Measurements from ENCODE around the gene CHI3L2. TPM values are rescaled to one million over a fixed set of nuclear protein-coding genes. Genes with fewer than 3 reads are reported as not detected.
A peak's percentile ranks its signal among the peaks of the same experiment; 100 is the strongest.

Gene CHI3L2
- total RNA-seq, 1 donor from 2014 or later = 50.3 TPM

DNA sequence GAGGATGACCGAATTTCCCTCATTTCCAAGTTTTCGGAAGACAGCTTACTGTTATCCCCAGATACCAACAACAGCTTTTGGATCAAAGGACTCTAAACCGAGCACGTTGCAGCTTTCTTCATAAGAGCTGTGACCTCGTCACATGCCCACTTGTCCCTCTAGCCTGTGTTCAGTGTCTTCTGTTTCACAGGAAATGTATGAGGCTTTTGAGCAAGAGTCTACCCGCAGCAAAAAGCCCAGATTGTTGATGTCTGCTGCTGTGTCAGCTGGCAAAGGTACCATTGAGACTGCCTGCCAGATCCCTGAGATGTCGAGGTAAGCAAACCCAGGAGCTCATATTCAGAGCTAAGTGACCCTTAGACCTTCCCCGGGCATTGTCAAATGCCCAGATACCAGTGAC is 24.1 kb downstream of the CHI3L2 start:
- Histone ChIP-seq H3K27me3 (no peaks in the 10 kb centered on the region), H3K4me3 (no peak overlapping the region), H3K9me3 (no peaks in the 10 kb centered on the region), H3K27ac (no peak overlapping the region), H3K36me3 (no peaks in the 10 kb centered on the region), H3K4me1 (no peaks in the 10 kb centered on the region)
- DNase-seq (no peak), ATAC-seq (no peak)
- intact Hi-C loops (cut with DNase I) = no loop called here
- TF ChIP-seq, protein P1, sequence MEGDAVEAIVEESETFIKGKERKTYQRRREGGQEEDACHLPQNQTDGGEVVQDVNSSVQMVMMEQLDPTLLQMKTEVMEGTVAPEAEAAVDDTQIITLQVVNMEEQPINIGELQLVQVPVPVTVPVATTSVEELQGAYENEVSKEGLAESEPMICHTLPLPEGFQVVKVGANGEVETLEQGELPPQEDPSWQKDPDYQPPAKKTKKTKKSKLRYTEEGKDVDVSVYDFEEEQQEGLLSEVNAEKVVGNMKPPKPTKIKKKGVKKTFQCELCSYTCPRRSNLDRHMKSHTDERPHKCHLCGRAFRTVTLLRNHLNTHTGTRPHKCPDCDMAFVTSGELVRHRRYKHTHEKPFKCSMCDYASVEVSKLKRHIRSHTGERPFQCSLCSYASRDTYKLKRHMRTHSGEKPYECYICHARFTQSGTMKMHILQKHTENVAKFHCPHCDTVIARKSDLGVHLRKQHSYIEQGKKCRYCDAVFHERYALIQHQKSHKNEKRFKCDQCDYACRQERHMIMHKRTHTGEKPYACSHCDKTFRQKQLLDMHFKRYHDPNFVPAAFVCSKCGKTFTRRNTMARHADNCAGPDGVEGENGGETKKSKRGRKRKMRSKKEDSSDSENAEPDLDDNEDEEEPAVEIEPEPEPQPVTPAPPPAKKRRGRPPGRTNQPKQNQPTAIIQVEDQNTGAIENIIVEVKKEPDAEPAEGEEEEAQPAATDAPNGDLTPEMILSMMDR (IDR thresholded peaks at IDR 0.05) = no peak

DNA sequence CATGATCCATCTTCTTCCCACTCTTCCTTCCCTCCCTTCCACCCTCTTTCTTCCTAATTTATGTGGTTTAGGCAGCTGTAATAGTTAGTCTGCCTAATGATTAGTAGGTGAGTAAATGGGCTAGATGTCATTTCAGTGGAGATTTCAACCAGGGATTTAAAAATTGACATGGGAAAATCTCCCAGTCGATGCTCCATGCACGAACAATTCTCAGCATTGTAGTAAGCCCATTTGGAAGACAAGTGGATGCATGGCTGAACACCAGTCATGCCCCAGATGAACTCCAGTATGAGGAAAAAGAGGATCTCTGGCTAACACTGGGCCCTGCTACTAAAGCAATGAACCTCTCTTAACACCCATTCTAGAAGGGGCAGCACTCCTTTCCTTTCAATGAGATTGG is 25.3 kb downstream of the CHI3L2 start:
- Histone ChIP-seq H3K36me3 (no peaks in the 10 kb centered on the region), H3K9me3 (no peaks in the 10 kb centered on the region), H3K4me3 (no peak overlapping the region), H3K4me1 (no peaks in the 10 kb centered on the region), H3K27me3 (no peaks in the 10 kb centered on the region), H3K27ac (no peak overlapping the region)
- TF ChIP-seq, protein P1 (IDR thresholded peaks at IDR 0.05) = no peak
- DNase-seq (no peak), ATAC-seq (no peak)
- intact Hi-C loops (cut with DNase I) = no loop called here

DNA sequence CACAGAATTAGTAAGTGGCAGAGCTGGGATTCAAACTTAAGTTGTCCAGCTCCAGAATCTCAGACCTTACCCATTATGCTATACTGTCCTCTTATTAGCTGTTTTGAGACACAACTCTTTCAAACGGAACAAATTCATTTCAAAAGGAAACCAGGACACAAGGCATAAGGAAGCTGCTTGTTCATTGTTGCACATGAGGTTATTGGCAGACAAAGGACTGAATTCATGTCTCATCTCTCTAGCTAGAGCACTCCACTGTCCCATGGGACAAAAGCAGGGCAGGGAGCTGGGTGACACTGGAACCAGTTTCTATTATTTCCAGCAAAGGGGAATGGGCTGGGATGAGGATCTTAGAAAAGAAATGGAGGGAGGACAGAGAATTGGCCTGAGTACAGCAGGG is 26.4 kb downstream of the CHI3L2 start:
- intact Hi-C loops (cut with DNase I) = no loop called here
- Histone ChIP-seq H3K36me3 (no peaks in the 10 kb centered on the region), H3K9me3 (no peaks in the 10 kb centered on the region), H3K27ac (no peak overlapping the region), H3K4me3 (no peak overlapping the region), H3K4me1 (no peaks in the 10 kb centered on the region), H3K27me3 (no peaks in the 10 kb centered on the region)
- DNase-seq (no peak), ATAC-seq (no peak)
- TF ChIP-seq, protein P1 (IDR thresholded peaks at IDR 0.05) = no peak

DNA sequence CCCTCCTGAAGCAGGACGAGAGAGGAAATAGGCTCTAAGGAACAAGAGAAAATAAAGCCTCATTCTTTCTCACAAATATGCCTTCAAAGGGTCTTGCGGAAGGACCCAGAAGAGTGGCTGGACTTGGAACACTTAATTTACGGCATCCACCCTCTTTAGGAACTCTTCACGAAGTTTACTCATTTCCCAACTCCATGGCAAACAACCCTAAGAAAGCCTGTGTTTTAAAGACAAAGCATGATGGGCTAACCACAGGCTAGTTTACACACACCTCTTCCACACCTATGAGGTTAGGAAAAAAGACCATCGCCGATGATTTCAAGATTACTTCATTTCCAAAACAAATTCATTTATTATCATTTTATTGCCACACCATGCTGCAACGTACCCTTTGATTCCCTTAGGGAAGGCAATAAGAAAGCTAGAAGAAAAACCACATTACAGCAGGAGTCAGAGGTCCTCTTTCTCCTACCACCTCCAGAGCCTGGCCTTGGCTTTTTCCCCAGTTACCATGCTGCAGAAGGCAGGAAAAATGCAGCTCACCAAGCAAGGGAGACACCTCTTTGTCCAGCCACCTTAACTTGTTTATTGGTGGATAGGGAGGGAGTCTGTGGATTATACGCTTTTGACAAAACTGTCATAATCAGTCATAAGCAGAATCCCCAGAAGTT is 29.6 kb downstream of the CHI3L2 start:
- peak; percentile 76 for ATAC-seq
- TF ChIP-seq, protein P1 (IDR thresholded peaks at IDR 0.05) = no peak
- Histone ChIP-seq H3K4me3 (no peak overlapping the region), H3K27me3 (no peaks in the 10 kb centered on the region), H3K9me3 (no peaks in the 10 kb centered on the region), H3K36me3 (no peaks in the 10 kb centered on the region), H3K4me1 (no peaks in the 10 kb centered on the region), H3K27ac (no peak overlapping the region)
- intact Hi-C loops (cut with DNase I) = no loop called here
- no peak for DNase-seq

DNA sequence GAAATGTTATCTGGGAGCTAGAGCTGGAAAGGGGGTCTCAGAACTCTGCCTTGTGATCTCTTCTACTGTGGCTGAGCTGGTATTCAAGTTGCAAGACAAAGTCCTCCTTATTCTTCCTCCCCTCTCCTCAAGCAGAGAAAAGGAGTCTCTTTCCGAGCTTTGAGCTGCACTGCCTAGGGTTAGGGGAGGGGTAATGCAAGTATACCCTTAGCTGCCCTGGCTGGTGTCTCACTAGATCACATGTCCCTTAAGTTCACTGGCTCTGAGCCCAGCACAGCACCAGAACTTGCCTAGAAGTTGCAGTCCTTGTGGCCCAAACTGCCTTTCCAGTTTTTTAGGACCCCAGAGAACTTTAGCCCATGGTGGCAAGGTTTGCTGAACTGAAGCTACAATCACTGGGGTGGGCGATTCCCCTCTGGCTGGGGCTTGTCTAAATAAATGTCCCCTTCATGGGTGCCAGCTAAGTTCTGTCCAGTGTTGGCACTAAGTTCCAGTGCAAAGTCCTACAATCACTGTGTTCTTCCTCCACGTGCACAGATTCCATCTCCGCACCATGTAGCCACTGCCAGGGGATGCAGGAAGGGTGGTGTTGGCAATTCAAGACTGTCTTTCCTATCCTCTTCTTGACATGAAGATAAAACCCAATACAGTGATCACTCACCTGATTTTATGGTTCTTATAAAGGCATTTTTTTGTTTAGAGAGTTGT is 40.4 kb downstream of the CHI3L2 start:
- DNase-seq = no peak
- Histone ChIP-seq H3K27me3 (peaks cover 14% of the 10 kb centered on the region), H3K27ac (no peak overlapping the region), H3K4me3 (no peak overlapping the region), H3K36me3 (no peaks in the 10 kb centered on the region), H3K9me3 (no peaks in the 10 kb centered on the region), H3K4me1 (no peaks in the 10 kb centered on the region)
- TF ChIP-seq, protein P1 (IDR thresholded peaks at IDR 0.05) = no peak
- intact Hi-C loops (cut with DNase I) = no loop called here
- no peak for ATAC-seq

All from upper lobe of right lung (tissue), 1 donor.